IMR-90 (cell line): ENCODE data around the gene FTO. TPM values are rescaled to one million over a fixed set of nuclear protein-coding genes. Genes with fewer than 3 reads are reported as not detected.

Experiments used
- ATAC-seq: fragments of 200-7000 bp; cut with Tn5 transposase; 2 replicates; pipeline ENCODE4 v1.9.1; 2020; ENCODE audit warnings: low read depth, mild to moderate bottlenecking, moderate library complexity
- BruUV-seq: library from RNA; stranded (reverse); fragments of 400-500 nt; replicated peaks from 2 replicates; lab custom pipeline; 2021; lab: Mats Ljungman, UMichigan
- CTCF ChIA-PET: fragments of 300-600 bp; formaldehyde crosslinking; extraction: SDS; loops from one replicate; lab custom pipeline; 2021; ENCODE audit warnings: antibody characterized with exemption; lab: Yijun Ruan, JAX
- POLR2A ChIA-PET: fragments of 300-600 bp; sonication (Branson Sonifier 250); formaldehyde crosslinking; loops from one replicate; lab custom pipeline; 2022; ENCODE audit warnings: antibody characterized with exemption; ENCODE audit not compliant: unreplicated experiment; lab: Charles Lee
- DNase-seq: peaks from one replicate; pipeline ENCODE4 v3.0.0; 2013
- H2AFZ ChIP-seq: replicated peaks from 2 replicates; pipeline ENCODE3; 2013; ENCODE audit warnings: low read length, mild to moderate bottlenecking; ENCODE audit not compliant: poor library complexity
- H2AK5ac ChIP-seq: 2 replicates; pipeline ENCODE4 v1.6.1; 2013; ENCODE audit warnings: low read depth, low read length, inconsistent platforms
- H2AK9ac ChIP-seq: replicated peaks from 2 replicates; pipeline ENCODE3; 2013; ENCODE audit warnings: mild to moderate bottlenecking, low read depth, low read length, moderate library complexity; ENCODE audit not compliant: poor library complexity
- H2BK120ac ChIP-seq: 2 replicates; pipeline ENCODE4 v1.6.1; 2013; ENCODE audit warnings: low read depth, low read length, inconsistent platforms
- H2BK15ac ChIP-seq: 3 replicates; pipeline ENCODE4 v1.6.1; 2013; ENCODE audit warnings: low read depth, low read length, inconsistent platforms
- H2BK20ac ChIP-seq: 2 replicates; pipeline ENCODE4 v1.6.1; 2013; ENCODE audit warnings: low read depth, mild to moderate bottlenecking, inconsistent platforms, low read length, moderate library complexity
- H2BK5ac ChIP-seq: 2 replicates; pipeline ENCODE4 v1.6.1; 2013; ENCODE audit warnings: mild to moderate bottlenecking, low read depth, low read length, inconsistent platforms; ENCODE audit not compliant: poor library complexity, severe bottlenecking
- H3K14ac ChIP-seq: replicated peaks from 2 replicates; pipeline ENCODE4 v1.6.1; 2013; ENCODE audit warnings: low read depth, low read length, inconsistent platforms
- H3K18ac ChIP-seq: 2 replicates; pipeline ENCODE4 v1.6.1; 2013; ENCODE audit warnings: low read depth, low read length, control low read depth
- H3K23ac ChIP-seq: 2 replicates; pipeline ENCODE4 v1.6.1; 2013; ENCODE audit warnings: low read depth, low read length, inconsistent platforms
- H3K27ac ChIP-seq: 2 replicates; pipeline ENCODE4 v1.5.1; 2013; ENCODE audit warnings: mild to moderate bottlenecking, control low read depth, low read length; ENCODE audit not compliant: insufficient read depth
- H3K27me3 ChIP-seq: 2 replicates; pipeline ENCODE4 v1.6.1; 2013; ENCODE audit warnings: low read length; ENCODE audit not compliant: control insufficient read depth, insufficient read depth
- H3K36me3 ChIP-seq: 2 replicates; pipeline ENCODE4 v1.6.1; 2013; ENCODE audit warnings: low read length, mixed read lengths; ENCODE audit not compliant: control insufficient read depth, insufficient read depth
- H3K4ac ChIP-seq: 2 replicates; pipeline ENCODE4 v1.6.1; 2013; ENCODE audit warnings: low read depth, low read length, inconsistent platforms
- H3K4me1 ChIP-seq: 2 replicates; pipeline ENCODE4 v1.6.1; 2013; ENCODE audit warnings: low read length, mixed read lengths; ENCODE audit not compliant: control insufficient read depth, insufficient read depth
- H3K4me2 ChIP-seq: 2 replicates; pipeline ENCODE4 v1.6.1; 2013; ENCODE audit warnings: low read depth, mild to moderate bottlenecking, control low read depth, low read length, moderate library complexity
- H3K4me3 ChIP-seq: 2 replicates; pipeline ENCODE4 v1.5.1; 2013; ENCODE audit warnings: low read depth, mild to moderate bottlenecking, control low read depth, low read length, moderate library complexity; ENCODE audit not compliant: insufficient read depth
- H3K56ac ChIP-seq: 2 replicates; pipeline ENCODE4 v1.6.1; 2013; ENCODE audit warnings: low read length, inconsistent platforms; ENCODE audit not compliant: insufficient read depth; ENCODE audit errors: extremely low read depth
- H3K79me1 ChIP-seq, 2 experiments: 2 replicates each; pipeline ENCODE4 v1.6.1; 2013; ENCODE audit warnings: low read length in 2 of 2, inconsistent platforms in 1 of 2, low read depth in 1 of 2
- H3K9ac ChIP-seq: 2 replicates; pipeline ENCODE4 v1.6.1; 2013; ENCODE audit warnings: low read depth, low read length, control low read depth
- H3K9me1 ChIP-seq: 2 replicates; pipeline ENCODE4 v1.6.1; 2013; ENCODE audit warnings: low read length, inconsistent platforms; ENCODE audit not compliant: insufficient read depth
- H3K9me3 ChIP-seq: 2 replicates; pipeline ENCODE4 v1.6.1; 2013; ENCODE audit warnings: low read length; ENCODE audit not compliant: control insufficient read depth, insufficient read depth
- H4K20me1 ChIP-seq: 2 replicates; pipeline ENCODE4 v1.6.1; 2013; ENCODE audit warnings: low read length, inconsistent platforms; ENCODE audit not compliant: insufficient read depth
- H4K5ac ChIP-seq: 2 replicates; pipeline ENCODE4 v1.6.1; 2013; ENCODE audit warnings: mild to moderate bottlenecking, low read depth, low read length, control low read depth
- H4K8ac ChIP-seq, 2 experiments: 2 replicates each; pipeline ENCODE4 v1.6.1; 2013; ENCODE audit warnings: low read depth in 2 of 2, low read length in 2 of 2, control low read depth in 1 of 2, inconsistent platforms in 1 of 2
- H4K91ac ChIP-seq: 2 replicates; pipeline ENCODE4 v1.6.1; 2013; ENCODE audit warnings: low read depth, low read length, inconsistent platforms; ENCODE audit not compliant: insufficient read depth
- BHLHE40 ChIP-seq: fragments of 150-350 bp; IDR thresholded peaks from 2 replicates; pipeline ENCODE4 v1.6.1; 2016; ENCODE audit warnings: mild to moderate bottlenecking, low read depth, low read length
- CEBPB ChIP-seq: IDR thresholded peaks from 2 replicates; pipeline ENCODE4 v1.6.1; 2012; ENCODE audit warnings: low read depth, low read length, improper control_type of control experiment
- CHD1 ChIP-seq: IDR thresholded peaks from 2 replicates; pipeline ENCODE4 v1.6.1; 2012; ENCODE audit warnings: low read depth, low read length, improper control_type of control experiment
- MXI1 ChIP-seq: IDR thresholded peaks from 2 replicates; pipeline ENCODE4 v1.6.1; 2012; ENCODE audit warnings: low read depth, mild to moderate bottlenecking, low read length, moderate library complexity, borderline replicate concordance
- POLR2A ChIP-seq: IDR thresholded peaks from 2 replicates; pipeline ENCODE4 v1.6.1; 2012; ENCODE audit warnings: mild to moderate bottlenecking, low read depth, low read length
- RAD21 ChIP-seq: IDR thresholded peaks from 2 replicates; pipeline ENCODE4 v1.6.1; 2012; ENCODE audit warnings: low read length, improper control_type of control experiment
- SMC3 ChIP-seq: fragments of 150-350 bp; IDR thresholded peaks from 2 replicates; pipeline ENCODE4 v1.6.1; 2016; ENCODE audit warnings: low read depth, mild to moderate bottlenecking, antibody characterized with exemption, low read length, moderate library complexity
- WGBS, 2 experiments: methylation state at CpG; one replicate each; pipeline versions ENCODE4 v1.1.5 to v1.1.7; 2013; ENCODE audit warnings: missing lambda C conversion rate in 2 of 2; ENCODE audit not compliant: insufficient read length in 1 of 2; ENCODE audit errors: extremely low coverage in 2 of 2; 5-methylcytosine and 5-hydroxymethylcytosine counted together
- dilution Hi-C: fragments of 300-500 bp; cut with HindIII; formaldehyde crosslinking; loops from one replicate; pipeline ENCODE4 v1.14.3; 2018; ENCODE audit warnings: low sequenced_read_pairs; ENCODE audit not compliant: unreplicated experiment
- in situ Hi-C: fragments of 300-500 bp; cut with MboI; formaldehyde crosslinking; loops from 3 replicates; pipeline ENCODE4 v1.14.3; 2019; ENCODE audit warnings: low sequenced_read_pairs, inconsistent platforms, mixed read lengths
- intact Hi-C: fragments of 100-400 bp; cut with micrococcal nuclease; formaldehyde crosslinking; loops from 2 replicates; pipeline ENCODE4 v1.10.0; 2022
- polyA plus RNA-seq, 3 experiments: library from polyadenylated mRNA; depleted of rRNA; stranded (reverse); fragments of >200 nt; gene quantifications; 2 replicates each; pipeline ENCODE4 v1.2.3, GENCODE V29; 2012; ENCODE audit warnings: low replicate concordance in 1 of 3
- total RNA-seq: library from RNA; depleted of rRNA; stranded (reverse); fragments of >200 nt; gene quantifications from 2 replicates; pipeline ENCODE4 v1.2.3, GENCODE V29; 2012

Gene FTO
- total and polyA plus RNA-seq, 2 of the 4 experiments (the other 2 are of a cell fraction), result 70.3 to 132 TPM

DNA sequence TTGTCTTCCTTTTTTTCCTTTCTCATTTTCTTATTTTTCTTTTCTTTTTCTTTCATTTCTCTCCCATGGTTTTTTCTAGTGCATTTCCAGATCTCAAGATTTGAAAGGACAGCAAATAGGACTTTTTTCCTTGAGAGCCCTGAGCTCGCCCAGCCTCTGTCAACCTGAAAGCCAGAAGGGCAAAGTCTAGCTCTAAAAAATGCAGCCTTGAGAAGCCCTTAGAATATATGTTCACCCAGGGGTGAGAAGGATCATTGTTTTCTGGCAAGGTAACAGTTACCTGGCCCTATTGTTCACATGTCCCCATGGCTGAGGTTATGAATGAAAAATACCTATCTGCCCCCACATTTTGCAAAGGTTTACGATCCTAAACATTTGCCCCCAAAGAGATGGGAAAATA lies 364.3 kb downstream of the FTO start:
- Histone ChIP-seq H3K18ac (no peak overlapping the region), H4K8ac (no peak overlapping the region), H3K36me3 (no peaks in the 10 kb centered on the region), H2AFZ (no peak overlapping the region), H3K9me1 (no peaks in the 10 kb centered on the region; the same call in 1 of the 2 replicates), H2BK15ac (no peak overlapping the region), H3K27ac (no peak overlapping the region), H3K4me3 (no peak overlapping the region), H3K56ac (no peak overlapping the region), H3K14ac (no peak overlapping the region), H4K91ac (no peak overlapping the region), H2BK20ac (no peak overlapping the region), H4K5ac (no peak overlapping the region), H2BK5ac (no peak overlapping the region), H2BK120ac (no peak overlapping the region), H4K20me1 (no peaks in the 10 kb centered on the region; the same call in 1 of the 2 replicates), H3K4ac (no peak overlapping the region), H3K9me3 (no peaks in the 10 kb centered on the region), H2AK9ac (no peak overlapping the region), H2AK5ac (no peak overlapping the region), H3K79me1 (no peaks in the 10 kb centered on the region; a peak in 1 of 4 replicates), H3K4me1 (no peaks in the 10 kb centered on the region), H3K23ac (no peak overlapping the region), H3K9ac (no peak overlapping the region), H3K4me2 (no peak overlapping the region), H3K27me3 (no peaks in the 10 kb centered on the region)
- ChIA-PET CTCF (interaction anchor here (0.6 kb wide), 1 partner anchor 91 kb away, joined by 3 read pairs; no protein-coding TSS in a partner anchor), POLR2A (no interaction called here)
- TF ChIP-seq MXI1, result no peak
- no peak for TF ChIP-seq RAD21
- TF ChIP-seq CHD1, result no peak
- no peak for TF ChIP-seq POLR2A
- TF ChIP-seq BHLHE40, result no peak
- no peak for TF ChIP-seq CEBPB
- no peak for TF ChIP-seq SMC3
- in situ Hi-C loops, result no loop called here
- no TSS peak for BruUV-seq
- intact Hi-C loops, result no loop called here
- DNase-seq (no peak), ATAC-seq (no peak)
- WGBS, 2 experiments, result no CpG with 5 or more reads among the region's 2 CpGs
- dilution Hi-C loops, result no loop called here
